Stimulated activated CD4-positive, alpha-beta T cell treated with anti-CD3 and anti-CD28 coated beads, Interleukin-15, amount 100 ng/mL, for 1 hour (primary cell): ENCODE results near the gene USP6.
"Not testable (repeated sequence)": the region's sequence is repeated elsewhere in the genome, so short reads cannot be mapped to it uniquely, and the experiment has no call there.

ENCODE experiments used
- DNase-seq, 2 donors: peaks; one replicate each; pipeline ENCODE4 v3.0.0-alpha.2; 2020; ENCODE audit warnings: low read depth in 1 of 2, low spot score in 1 of 2

The USP6 gene

DNA sequence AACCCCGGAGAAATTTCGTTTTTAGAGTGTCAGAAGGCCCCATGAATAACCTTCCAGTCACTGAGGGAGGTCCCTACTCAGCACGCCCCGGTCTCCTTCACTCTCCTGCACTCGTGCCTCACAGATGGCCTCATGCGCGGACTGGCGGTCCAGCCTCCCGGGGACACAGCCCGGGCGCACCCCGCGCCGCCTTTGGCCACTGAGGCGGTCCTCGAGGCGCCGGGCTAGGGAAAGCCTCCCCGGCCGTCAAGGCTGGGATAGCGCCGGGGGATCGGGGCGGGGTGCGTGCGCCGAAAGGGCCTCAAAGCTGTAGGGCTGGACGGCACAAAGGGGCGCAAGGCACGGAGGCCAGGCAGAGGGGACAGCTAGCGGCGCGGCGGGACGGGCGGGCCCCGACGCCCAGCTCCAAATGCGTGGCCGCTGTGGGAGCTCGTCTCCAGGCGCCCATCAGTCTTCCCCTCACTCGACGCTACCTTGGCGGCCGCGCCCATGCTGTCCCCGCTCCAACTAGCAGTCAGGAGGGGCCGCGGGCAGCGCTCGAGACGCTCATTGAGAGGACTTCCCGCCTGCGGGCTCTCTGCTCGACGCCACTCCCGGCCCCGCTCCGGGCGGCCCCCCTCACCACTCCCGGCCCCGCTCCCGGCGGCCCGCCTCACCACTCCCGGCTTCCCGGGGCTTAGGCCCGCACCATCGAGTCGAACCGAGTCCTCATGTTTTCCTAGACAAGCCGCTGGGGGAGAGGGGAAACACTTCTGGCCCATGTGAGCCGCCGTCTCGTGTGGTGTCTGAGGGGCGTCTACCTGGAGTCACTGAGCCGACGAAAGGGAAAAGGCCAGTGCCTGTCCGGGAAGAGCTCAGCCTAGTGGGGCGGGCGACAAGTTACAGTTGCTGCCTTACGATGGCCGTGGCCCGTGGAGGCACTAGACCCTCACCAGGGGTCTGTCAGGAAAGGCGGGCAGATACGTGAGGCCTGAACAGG is at the start of gene USP6:
Gene USP6, plus strand, starts transcription at position 360 of the 979 bp plus-strand sequence. CDS start 14,336 bp downstream, outside the sequence.
- no peak for DNase-seq

DNA sequence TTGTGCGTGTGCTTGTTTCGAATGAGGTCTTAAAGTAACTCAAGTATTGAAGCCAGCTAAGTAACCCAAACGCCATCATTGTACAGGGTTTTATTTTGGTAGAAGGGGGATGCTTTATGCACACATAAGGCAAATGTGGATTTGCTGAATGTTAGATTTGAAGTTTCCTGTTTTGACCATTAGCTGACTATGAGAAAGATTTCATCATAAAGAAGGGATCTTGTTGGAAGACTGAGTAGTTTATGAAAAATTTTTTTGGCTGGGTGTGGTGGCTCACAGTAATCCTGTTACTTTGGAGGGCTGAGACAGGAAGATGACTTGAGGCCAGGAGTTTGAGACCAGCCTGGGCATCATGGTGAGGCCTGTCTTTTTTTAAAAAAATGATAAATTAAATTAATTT is 47.6 kb upstream of the USP6 start:
- no peak for DNase-seq

GRCh38 chr17:5069724-5070123 is 46.1 kb upstream of the USP6 start:
- DNase-seq: no peak

GRCh38 chr17:5075472-5075871 is 40.4 kb upstream of the USP6 start:
- not testable (repeated sequence) for DNase-seq

DNA sequence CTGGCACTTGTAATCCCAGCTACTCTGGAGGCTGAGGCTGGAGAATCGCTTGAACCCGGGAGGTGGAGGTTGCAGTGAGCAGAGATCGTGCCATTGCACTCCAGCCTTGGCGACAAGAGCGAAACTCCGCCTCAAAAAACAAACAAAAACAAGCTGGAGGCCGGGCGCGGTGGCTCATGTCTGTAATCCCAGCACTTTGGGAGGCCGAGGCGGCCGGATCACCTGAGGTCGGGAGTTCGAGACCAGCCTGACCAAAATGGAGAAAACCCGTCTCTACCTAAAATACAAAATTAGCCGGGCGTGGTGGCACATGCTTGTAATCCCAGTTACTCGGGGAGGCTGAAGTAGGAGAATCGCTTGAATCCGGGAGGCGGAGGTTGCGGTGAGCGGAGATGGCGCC is 38.6 kb upstream of the USP6 start:
- not testable (repeated sequence) for DNase-seq

DNA sequence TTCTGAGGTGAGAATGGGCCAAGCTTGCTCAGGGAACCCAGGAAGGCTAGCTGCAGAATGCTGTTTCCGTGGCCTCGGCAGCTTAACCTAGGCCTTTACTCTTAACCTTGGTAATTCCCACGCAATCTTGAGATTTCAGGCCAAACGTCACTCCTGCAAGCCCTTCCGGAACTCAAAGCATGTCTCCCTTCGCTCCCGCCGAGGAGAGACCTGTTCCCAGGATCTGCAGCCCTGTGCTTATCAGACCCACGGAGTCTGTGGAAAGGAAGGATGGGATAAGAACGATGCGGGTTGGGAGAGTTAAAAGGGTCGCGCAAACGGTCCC is 38.1 kb upstream of the USP6 start:
- DNase-seq: no peak

DNA sequence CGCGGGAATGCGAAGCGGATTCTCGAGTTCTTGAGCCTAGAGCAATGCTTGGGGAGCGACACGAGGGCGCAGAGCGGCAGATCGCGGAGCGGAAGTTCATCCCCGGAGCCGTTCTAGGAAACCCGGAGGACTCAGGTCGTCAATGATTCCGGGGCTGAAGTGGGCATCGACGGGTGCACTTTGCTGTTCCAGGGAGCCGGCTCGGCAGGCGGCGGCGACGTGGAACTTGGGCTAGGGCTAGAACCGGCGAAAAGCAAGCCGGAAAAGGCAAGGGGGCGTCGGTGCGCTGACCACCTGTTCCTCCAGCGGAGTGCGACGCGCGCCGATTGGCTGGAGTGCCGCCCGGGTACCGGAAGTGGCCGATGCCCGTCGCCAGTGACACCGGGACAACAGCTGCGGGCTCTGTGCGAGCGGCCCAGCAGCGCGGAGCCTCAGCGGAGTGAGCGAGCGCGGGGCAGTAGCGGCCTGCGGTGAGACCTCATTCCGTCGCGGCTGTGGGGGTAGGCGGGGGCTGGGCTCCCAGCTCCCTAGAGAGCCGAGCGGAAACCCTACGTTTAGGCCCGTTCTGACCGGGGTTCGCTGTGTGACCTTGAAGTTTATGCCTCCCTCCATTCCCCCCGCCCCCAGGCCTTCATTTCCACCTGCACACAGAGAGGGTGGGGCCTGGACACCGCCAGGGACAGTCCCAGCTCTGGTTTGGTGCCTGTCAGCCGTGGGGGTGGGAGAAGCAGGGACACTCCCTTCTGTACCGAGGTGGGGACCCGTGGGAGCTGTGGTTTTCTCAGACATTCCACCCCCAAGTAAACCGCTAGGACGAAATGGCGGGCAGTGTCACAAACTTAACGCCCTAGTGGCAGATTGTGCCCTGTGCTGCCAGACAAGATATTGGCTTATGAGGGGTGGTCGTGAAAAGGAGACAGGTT is 37.5 kb upstream of the USP6 start, which contains the start of gene ZFP3:
Gene ZFP3, plus strand, starts transcription at position 362 of the 923 bp plus-strand sequence. CDS start 13,038 bp downstream, outside the sequence.
- DNase-seq: peak; percentile 54 to 58

DNA sequence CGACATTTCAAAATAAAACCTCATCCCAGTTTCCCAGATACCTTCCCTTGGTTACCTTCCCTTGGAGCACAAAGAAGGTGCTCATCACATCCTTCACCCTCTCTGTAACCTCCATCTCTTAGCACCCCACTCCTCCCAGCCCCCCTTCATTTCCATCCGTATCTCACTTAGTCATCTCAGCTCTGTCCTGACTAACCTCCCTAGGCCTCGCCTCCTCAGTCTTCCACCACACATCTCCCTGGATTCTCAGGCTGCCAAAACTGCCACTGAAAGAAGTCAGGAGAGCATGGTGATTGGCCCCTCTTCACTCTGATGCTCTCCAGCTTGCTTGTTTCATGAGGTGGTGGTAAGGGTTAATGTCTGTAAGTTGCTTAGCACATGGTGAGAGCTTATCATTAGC is 35.2 kb upstream of the USP6 start:
- no peak for DNase-seq

DNA sequence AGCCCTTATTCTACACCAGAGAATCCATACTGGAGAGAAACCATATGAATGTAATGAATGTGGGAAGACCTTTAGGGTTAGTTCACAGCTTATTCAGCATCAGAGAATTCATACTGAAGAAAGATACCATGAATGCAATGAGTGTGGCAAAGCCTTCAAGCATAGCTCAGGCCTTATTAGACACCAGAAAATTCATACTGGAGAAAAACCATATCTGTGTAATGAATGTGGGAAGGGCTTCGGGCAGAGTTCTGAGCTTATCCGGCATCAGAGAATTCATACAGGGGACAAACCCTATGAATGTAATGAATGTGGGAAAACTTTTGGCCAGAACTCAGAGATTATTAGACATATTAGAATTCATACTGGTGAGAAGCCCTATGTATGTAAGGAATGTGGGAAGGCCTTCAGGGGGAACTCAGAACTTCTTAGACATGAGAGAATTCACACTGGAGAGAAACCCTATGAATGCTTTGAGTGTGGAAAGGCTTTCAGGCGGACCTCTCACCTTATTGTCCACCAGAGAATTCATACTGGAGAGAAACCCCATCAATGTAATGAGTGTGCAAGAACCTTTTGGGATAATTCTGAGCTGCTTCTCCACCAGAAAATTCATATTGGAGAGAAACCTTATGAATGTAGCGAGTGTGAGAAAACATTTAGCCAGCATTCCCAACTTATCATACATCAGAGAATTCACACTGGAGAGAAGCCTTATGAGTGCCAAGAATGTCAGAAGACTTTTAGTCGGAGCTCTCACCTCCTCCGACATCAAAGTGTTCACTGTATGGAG is 23.4 kb upstream of the USP6 start:
- DNase-seq: no peak

DNA sequence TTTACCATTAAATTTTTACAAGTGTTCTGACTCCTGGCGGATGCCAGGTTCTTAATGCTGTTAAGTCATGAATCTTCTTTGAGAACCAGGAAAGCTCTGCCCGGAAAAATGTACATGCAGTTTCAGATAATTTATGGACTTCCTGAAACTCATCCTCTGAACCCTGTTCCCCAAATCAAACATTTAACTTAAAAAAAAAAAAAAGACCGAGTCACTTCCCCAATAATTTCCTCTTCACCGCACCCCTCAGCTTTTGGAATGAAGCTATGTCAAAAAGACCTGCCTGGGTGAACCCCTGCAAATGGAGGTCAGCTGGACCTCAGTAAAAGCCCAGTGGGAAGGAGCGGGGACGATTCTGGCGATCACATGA is 19.1 kb upstream of the USP6 start:
- no peak for DNase-seq

DNA sequence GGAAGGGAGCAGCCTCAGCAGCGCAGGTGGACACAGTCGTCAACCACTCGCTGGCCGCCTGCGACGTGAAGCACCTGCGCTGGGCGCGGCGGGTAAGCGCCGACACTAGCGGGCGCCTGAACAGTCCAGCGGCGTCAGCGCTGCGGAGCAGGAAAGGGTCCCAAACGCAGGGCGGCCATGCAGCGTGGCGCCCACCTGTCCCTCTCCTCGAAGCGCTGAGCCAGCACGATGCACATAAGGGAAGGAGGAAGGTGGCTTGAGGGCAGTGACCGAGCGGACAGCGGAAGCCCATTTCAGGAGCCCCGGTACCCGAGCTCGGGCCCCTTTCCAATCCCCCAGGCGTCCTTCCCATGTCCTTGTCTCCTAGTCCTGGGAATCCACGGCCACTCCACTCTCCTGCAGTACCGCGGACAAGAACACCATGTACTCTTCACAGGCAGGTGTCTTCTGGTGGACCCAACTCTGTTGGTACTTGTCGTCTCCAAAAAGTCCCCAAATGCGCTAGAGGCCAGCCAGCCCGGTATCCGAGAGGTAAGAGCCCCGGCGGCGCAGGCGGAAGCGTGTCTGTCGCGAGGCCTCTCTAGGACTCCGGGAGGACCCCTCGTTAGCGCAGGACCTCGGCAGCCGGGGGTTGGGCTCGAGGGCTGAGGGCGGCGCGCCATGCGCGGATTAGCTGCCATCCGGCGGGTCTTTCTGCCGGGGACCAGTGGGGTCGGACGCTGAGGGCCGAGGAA is 18.6 kb upstream of the USP6 start:
- peak in 1 of 2 donors; percentile 22 for DNase-seq

- no peak for DNase-seq
Measured at GRCh38 chr17:5099271-5099670, 16.6 kb upstream of the USP6 start.

GRCh38 chr17:5100832-5101231 is 15.0 kb upstream of the USP6 start:
- DNase-seq: no peak

- no peak for DNase-seq
Measured at GRCh38 chr17:5110816-5111215, 5.0 kb upstream of the USP6 start.

GRCh38 chr17:5111402-5112204 is 4.2 kb upstream of the USP6 start, which contains the start of gene ZNF232:
TSS of gene ZNF232 (minus strand) at chr17:5111878. CDS start at chr17:5111822, 56 bp downstream.
- DNase-seq: peak; percentile 83 to 84

DNA sequence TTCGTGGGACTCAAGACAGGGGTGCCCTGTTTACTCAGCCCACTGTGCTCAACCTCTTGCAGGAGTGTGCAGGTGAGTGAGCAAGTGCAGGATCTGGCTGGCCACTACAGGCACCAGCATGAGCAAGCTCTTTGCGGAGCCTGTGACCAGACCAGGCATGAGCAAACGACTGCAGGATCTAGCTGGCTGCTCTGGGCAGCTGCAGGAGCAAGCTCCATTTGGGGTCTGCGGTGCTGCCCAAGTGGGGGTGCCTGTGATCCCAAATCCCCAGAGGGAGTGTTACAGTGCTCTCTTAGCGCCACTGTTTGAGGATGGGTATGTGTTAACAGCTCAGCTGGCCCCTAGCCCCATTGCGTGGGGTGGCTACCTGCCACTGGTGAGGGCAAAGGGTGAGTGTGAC is 2.4 kb downstream of the USP6 start:
- DNase-seq: no peak

- no peak for DNase-seq
Measured at GRCh38 chr17:5120036-5120435, 4.2 kb downstream of the USP6 start.

DNA sequence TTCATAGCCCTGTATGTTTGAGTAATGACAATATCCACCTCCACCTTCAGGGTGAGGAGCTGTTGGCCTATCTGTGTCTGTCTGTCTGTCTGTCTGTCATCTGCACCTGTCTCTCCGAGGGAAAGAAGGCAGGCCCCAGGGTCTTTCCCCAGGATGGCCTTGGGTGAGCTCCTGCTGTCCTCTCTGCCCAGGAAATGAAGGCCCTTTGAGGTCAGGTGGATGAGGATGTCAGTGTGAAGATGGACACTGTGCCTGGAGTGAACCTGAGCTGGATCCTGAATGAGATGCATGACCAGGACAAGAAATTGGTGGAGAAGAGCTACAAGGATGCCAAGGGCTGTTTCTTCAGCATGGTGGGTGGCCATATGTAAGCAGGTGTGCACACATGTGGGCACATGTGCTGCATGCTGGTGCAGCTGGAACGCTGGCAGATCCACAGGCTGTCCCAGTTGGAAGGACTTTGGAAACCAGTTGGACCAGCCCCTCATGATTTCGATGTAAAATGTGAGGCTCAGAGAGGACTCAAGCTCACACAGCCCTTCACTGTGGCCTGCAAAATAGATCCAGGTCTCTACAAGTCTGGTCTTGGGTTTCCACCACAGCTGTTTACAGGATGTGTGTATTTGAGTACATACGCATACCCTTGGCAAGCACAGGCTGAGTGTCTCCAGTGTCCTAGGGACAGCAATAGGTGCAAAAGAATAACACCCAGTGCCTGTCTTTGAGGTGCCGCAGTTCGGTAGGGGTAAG is 4.8 kb downstream of the USP6 start:
- DNase-seq: not testable (repeated sequence)
